GM18526 (cell line): ENCODE measurements around the gene RMND5B.

Experiments used
- POLR2A ChIP-seq: IDR thresholded peaks from 3 replicates; pipeline ENCODE4 v1.6.1; 2011; ENCODE audit not compliant: insufficient read length; ENCODE audit errors: extremely low read depth

RMND5B gene

DNA sequence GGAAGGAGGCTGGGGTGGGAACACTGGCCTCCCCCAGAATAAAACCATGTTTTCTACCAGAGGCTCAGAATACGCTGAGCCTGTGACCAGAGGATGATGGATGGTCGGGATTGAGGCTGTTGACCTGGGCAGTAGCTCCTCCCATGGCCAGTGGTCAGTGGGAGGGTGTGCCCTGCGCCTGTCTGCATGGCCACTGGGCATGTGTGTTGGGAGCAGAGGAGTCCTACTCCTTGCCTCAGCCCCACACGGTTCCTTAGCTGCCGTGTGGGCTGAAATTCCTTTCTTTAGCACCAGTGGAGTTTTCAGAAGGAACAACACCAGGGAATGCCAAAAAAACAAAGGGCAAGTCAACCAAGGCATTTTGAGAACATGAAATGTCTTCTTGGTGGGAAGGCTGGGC is 8.5 kb upstream of the RMND5B start:
- no peak for TF ChIP-seq POLR2A

DNA sequence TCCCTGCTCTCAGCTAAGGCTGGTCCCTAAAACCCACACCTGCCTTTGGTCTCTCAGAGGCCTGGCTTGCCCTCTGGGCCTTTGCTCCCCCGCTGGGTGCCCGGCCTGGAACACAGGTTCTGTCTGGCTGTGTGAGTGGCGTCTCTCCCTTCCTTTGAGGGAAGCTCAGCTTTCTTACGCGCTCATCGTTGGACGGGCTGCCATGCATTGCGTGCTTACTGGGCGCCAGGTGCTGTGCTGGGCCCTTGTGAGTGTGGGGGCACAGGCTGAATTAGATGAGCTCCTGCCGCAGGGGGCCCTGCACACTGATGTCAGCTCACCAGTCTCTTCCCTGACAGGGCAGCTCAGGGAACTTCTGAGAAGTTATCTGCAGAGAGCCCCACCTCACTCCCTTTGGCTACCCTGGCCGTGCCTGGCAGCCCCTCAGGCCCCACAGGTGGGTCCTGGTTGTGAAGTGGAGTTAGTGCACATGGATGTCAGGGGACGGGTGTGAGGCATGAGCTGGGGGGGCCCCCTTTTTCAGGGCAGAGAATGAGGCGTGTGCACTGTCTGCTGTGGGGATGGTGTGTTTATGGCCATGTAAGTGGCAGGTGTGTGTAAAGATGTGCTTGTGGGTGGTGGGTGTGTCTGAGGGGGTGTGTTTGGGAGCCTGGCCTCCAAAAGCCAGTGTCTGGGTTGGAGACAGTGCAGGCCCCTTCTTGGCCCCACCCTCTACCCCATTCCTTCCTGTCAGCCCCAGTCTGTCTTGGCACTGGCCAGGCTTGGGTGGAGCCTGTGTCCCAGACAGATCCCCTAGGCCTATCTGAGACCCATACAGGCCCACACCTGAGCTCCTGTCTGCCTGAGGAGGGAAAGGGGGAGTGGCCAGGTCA is 7.5 kb upstream of the RMND5B start:
- TF ChIP-seq POLR2A: no peak

DNA sequence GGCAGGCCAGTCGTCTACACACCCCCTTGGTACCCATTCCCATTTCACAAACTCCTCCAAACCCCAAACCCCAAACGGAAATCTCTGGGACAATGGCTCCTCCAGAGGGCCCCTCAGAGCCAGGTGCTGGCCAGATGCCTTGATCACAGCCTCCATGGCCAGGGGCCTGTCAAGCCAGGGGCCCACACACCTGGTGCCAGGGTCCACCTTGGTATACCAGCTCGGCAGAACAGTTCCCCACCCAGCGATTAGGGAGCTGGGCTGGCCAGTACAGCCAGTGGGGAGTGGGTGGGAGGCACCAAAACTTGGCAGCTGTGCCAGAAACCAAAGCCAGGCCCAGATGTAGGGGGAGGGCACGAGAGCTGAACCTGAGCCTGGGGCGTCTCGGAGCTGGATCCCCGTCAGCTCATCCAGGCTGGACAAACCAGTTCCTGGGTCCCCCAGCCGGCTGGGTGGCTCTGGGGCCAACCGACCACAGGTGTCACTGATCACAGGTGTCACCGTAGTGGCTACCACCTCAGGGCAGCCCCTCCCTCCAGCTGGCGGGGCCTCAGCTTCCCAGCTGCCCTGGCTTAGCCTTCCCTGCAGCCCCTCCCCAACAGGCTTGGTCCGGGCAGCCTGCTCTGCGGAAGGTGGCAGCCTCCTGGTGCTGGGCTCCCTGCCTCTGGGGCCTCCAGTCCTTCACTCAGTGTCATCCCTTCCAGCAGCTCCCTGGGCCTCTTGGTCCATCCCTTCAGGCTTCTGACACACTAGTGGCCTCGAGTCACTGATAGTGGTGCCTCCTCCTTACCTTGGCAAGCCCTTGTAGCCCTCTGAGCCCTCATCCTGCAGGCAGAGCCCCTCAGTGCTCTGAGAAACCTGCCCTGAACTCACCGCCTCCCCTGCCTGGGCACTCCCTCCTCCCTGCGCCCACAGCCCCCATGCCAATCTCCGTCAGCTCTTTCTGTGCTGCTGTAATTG is 6.6 kb upstream of the RMND5B start:
- no peak for TF ChIP-seq POLR2A

DNA sequence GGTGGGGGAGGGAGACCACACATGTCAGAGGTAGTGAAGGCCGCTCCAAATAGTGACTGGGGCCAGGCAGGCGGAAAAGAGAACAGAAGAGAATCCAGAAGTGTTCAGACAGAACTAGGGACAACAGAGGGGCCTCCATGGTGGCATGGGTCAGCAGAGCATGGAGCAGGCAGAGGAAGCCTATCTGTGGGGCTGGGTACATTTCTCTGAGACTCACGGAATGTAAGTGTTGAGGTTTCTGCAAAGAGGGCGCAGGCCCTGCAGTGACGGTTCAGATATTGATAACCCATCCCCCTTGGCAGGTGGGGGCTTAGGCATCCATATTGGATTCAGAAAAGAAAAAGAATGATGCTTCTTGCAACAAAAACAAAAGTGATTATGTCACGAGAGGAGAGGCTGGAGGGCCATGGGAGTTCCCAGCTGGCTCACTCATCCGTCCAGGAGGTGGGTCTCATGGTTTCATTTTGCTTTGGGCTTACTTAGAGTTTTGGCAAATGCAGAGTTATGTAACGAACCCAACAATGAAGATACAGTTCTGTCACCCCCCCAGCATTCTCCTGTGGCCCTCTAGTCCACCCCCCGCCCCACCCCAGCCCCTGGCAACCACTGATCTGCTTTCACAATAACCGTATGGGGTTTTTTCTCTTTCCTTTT is 5.4 kb upstream of the RMND5B start:
- no peak for TF ChIP-seq POLR2A

DNA sequence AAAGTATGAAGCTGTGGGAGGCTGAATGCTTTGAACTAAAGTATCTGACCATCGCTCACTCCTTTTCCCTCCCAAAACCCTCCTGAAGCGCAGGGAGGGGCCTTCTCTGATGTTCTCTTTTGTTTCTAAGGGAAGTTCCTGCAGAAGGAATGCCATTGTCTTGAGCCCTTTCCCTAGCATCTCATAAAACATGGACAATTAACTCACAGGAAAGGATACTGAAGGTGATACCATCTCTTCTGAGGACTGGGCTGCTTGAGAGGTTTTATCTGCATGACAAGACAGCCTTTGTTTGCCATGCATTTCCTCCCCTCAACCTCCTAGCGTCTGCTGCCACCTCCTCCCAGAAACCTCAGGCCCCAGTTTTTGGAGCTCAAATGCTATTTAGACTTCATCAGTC is 4.3 kb upstream of the RMND5B start:
- no peak for TF ChIP-seq POLR2A

DNA sequence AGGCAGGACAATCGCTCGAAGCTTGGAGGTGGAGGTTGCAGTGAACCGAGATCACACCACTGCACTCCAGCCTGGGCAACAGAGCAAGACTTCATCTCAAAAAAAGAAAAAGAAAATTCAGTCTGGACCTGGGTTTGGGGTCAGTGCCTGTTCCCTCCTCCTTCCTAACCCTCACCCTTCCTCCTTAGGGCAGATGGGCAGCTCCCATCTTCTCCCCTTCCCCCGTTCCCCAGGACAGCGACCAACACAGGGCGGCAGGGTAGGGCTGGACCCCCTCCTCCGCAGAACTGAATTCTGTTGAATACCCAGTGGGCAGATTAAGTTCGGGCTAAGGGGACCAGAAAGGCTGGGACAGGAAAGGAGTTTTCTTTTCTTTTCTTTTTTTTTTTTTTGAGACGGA is 1.5 kb upstream of the RMND5B start:
- no peak for TF ChIP-seq POLR2A

DNA sequence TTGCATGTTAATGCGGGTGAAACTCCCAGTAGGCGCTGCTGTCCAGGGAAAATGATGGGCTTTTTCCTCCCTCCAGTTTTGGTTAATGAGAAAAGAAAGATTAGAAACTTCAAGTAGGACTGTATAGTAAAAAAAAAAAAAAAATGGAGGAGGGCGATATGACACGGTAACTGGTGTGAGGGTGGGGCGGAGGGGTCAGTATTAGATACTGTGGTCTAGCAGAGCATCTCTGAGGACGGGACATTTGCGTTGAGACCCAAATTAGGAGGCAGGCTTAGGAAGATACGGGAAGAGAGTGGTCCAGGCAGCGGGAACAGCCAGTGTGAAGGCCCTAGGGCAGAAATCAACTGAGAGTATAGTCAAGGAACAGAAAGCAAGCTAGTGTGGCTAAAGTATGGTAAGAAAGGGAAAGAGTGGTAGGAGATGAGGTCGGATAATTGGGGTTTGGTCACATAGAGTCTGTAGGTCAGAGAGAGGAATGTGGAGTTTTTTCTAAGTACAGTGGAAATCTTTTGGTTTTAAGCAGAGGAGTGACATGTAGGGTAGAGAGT is 707 bp downstream of the RMND5B start:
- TF ChIP-seq POLR2A: no peak

DNA sequence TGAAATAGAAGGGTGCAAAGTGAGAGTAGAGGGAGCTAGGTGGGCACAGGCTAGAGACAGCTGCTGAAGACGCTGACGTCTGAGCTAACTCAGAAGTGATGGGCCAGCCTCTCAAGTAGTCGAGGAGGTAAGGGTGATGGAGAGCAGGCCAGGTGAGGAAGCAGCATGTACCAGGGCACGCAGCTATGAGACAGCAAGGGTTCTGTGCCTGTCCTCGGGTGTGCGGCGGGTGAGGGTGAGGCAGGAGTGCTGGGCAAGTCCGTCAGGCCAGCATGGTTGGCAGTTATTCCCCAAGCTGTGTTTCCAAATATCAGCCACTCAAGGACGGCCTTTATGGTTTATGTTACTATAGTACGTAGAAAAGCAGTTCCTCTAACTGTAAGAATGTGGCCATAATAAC is 6.2 kb downstream of the RMND5B start:
- TF ChIP-seq POLR2A: no peak

DNA sequence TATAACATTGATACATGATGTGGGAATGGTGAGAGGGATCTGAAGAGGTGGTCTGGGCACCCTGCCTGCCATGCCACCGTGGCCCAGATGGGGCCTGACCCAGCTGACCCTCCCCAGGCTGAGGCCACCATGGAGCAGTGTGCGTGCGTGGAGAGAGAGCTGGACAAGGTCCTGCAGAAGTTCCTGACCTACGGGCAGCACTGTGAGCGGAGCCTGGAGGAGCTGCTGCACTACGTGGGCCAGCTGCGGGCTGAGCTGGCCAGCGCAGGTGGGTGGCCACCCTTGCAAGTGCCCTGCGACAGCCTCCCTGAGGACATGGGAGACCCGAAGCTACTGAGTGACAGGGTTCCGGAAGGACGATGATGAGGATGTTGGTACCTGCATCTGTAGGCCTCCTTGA is 7.2 kb downstream of the RMND5B start:
- TF ChIP-seq POLR2A: no peak

DNA sequence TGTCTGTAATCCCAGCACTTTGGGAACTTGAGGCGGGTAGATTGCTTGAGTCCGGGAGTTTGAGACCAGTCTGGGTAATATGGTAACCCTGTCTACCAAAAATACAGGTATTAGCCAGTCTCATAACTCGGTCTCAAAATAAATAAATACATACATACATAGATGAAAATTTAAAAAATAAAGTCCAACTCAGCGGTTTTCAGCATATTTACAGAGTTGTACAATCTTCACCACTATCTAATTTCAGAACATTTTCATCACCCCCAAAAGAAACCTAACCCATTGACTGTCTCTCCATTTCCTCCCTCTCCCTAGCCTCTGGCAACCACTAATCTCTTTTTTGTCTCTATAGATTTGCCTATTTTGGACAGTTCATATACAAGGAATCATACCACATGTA is 10.7 kb downstream of the RMND5B start:
- no peak for TF ChIP-seq POLR2A

DNA sequence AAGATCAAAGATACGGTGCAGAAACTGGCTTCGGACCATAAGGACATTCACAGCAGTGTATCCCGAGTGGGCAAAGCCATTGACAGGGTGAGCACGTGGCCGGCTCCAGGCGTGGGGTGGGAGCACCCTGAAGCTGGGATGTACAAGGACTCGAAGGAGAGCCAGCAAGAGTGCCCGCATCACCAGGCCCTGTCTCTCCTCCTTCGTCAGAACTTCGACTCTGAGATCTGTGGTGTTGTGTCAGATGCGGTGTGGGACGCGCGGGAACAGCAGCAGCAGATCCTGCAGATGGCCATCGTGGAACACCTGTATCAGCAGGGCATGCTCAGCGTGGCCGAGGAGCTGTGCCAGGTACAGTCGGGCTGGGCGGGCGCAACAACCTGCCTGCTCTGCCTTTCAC is 11.8 kb downstream of the RMND5B start:
- no peak for TF ChIP-seq POLR2A

DNA sequence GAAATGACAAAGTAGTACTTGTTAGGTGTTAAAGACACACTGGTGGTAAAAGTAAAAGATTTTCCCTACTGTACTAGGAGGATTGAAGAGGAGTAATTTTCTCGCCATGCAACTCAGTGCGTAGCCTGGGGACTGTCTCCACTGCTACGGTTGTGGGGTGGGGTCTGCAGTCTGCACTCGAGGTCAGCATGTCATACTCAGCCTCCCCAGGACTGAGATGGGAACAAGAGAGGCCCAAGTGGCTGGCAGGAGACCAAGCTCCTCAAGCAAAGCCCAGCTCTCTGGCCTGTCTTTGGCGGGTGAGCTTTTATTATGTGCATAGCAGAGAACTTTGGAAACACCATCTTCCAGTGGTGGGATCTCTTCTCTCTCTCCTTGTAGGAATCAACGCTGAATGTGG is 12.4 kb downstream of the RMND5B start:
- no peak for TF ChIP-seq POLR2A

DNA sequence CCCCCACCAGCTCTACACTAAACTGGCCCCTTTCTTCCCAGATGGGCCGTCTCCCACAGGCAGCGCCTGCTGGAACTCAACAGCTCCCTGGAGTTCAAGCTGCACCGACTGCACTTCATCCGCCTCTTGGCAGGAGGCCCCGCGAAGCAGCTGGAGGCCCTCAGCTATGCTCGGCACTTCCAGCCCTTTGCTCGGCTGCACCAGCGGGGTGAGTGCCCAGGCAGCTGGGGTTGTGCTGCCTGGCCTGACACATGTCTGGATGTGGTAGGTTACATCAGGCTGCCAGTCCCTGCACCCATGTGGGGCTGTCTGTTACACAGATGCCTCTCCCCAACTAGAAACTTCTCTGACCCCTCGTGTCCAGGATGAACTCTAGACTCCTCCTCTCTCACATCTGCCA is 13.1 kb downstream of the RMND5B start:
- TF ChIP-seq POLR2A: no peak

DNA sequence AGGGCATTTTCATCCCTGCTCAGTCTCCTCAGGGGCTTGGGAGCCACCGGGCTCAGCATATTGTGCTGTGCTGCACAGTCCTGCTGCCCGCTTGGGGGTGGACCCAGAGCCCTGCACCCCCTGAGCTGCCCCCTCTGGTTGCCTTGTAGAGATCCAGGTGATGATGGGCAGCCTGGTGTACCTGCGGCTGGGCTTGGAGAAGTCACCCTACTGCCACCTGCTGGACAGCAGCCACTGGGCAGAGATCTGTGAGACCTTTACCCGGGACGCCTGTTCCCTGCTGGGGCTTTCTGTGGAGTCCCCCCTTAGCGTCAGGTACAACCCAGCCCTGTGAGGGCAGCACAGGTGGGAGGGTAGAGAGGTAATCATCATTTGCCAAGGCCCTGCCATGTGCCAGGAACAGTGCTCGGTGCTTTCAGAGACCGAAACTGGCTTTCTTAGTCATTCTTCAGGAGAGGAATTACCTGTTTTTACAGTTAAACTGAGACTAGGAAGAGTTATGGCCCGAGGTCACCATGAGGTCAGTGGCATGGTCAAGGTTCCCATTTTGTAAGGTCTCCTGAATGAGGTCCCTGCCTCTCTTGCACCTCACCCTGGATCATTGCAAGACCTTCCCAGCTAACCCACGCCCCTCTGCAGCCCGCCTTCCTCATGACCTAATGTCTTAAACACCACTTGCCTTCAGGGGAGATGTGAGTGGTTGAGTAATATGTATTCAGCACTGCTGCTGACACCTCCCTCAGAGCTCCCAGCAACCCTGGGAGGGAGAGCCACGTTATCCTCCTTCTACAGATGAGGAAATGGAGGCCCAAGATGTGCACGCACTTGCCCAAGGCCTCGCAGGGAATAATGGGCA is 15.4 kb downstream of the RMND5B start:
- TF ChIP-seq POLR2A: no peak

DNA sequence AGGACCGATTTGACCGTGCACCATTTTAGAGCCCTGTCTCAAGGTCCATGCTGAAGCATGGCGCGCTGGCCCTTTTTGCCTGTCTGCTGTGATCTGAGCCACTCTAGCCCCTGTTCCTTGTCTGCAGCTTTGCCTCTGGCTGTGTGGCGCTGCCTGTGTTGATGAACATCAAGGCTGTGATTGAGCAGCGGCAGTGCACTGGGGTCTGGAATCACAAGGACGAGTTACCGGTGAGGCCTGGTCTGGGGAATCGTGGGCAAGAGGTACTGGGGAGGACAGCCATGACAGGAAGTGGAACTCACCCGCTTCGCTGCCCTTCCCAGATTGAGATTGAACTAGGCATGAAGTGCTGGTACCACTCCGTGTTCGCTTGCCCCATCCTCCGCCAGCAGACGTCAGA is 16.6 kb downstream of the RMND5B start:
- no peak for TF ChIP-seq POLR2A
